ENCODE data around the gene ZSCAN31. TPM values are rescaled to one million over a fixed set of nuclear protein-coding genes. Genes with fewer than 3 reads are reported as not detected.

ZSCAN31 gene
- total and polyA plus RNA-seq, 9 of the 15 experiments (the other 6 are each of a cell fraction or from before 2014, with no cell fraction given), result 3.9 to 12.1 (median 7.0) TPM

GRCh38 chr6:28355743-28356665, 20.1 kb upstream of the ZSCAN31 start (continued):
- TF ChIP-seq ZNF232 (CRISPR knock-in tag; IDR thresholded peaks at IDR 0.05) (no peak), MBD2 (IDR thresholded peaks at IDR 0.05; ENCODE audit: borderline replicate concordance, low read depth) (no peak), YY1 (IDR thresholded peaks at IDR 0.05; ENCODE audit: borderline replicate concordance in 1 of 3, control insufficient read depth in 1 of 3, extremely low read depth in 1 of 3, insufficient read depth in 3 of 3, insufficient read length in 1 of 3, insufficient replicate concordance in 2 of 3, low read depth in 1 of 3, low read length in 2 of 3) (no peak), KDM2B (CRISPR knock-in tag; IDR thresholded peaks at IDR 0.05) (no peak), ETS1 (conservative IDR thresholded peaks at IDR 0.05; ENCODE audit: control insufficient read depth, low read depth, low read length) (no peak), PTBP1 (IDR thresholded peaks at IDR 0.05; ENCODE audit: low read depth, low read length) (no peak), RAD21 (CRISPR knock-in tag; conservative IDR thresholded peaks at IDR 0.05 in 1 of 2, IDR thresholded peaks at IDR 0.05 in 1 of 2) (peak; percentile 91 to 94), PHF20 (IDR thresholded peaks at IDR 0.05; ENCODE audit: partially characterized antibody) (no peak), ZNF830 (CRISPR knock-in tag; IDR thresholded peaks at IDR 0.05) (no peak), ZNF239 (CRISPR knock-in tag; IDR thresholded peaks at IDR 0.05) (no peak), MED1 (CRISPR knock-in tag; IDR thresholded peaks at IDR 0.05; ENCODE audit: borderline replicate concordance) (no peak), NR0B1 (IDR thresholded peaks at IDR 0.05; ENCODE audit: partially characterized antibody) (no peak), TGIF2 (CRISPR knock-in tag; IDR thresholded peaks at IDR 0.05) (no peak), SNRNP70 (optimal IDR thresholded peaks at IDR 0.05; ENCODE audit: low read depth, low read length) (no peak), TFAM (CRISPR knock-in tag; conservative IDR thresholded peaks at IDR 0.05) (no peak), ZNF57 (CRISPR knock-in tag; IDR thresholded peaks at IDR 0.05) (no peak), EHMT2 (IDR thresholded peaks at IDR 0.05) (no peak; the same call in 1 of the 2 replicates), PRPF4 (IDR thresholded peaks at IDR 0.05; ENCODE audit: insufficient read depth, low read depth, low read length, poor library complexity, severe bottlenecking) (no peak), ZNF408 (CRISPR knock-in tag; IDR thresholded peaks at IDR 0.05; ENCODE audit: low read depth) (no peak), ZSCAN29 (IDR thresholded peaks at IDR 0.05) (no peak), ZNF436 (CRISPR knock-in tag; IDR thresholded peaks at IDR 0.05) (no peak), ZNF696 (CRISPR knock-in tag; conservative IDR thresholded peaks at IDR 0.05) (no peak), SRSF9 (IDR thresholded peaks at IDR 0.05; ENCODE audit: borderline replicate concordance, low read depth, low read length) (no peak)
- TF ChIP-seq, protein P1, sequence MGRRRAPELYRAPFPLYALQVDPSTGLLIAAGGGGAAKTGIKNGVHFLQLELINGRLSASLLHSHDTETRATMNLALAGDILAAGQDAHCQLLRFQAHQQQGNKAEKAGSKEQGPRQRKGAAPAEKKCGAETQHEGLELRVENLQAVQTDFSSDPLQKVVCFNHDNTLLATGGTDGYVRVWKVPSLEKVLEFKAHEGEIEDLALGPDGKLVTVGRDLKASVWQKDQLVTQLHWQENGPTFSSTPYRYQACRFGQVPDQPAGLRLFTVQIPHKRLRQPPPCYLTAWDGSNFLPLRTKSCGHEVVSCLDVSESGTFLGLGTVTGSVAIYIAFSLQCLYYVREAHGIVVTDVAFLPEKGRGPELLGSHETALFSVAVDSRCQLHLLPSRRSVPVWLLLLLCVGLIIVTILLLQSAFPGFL (CRISPR knock-in tag; IDR thresholded peaks at IDR 0.05), result no peak

Data from K562 (cell line).